Gastroesophageal sphincter (tissue), 4 donors: Measurements from ENCODE around the gene MSMO1. TPM values are rescaled to one million over a fixed set of nuclear protein-coding genes. Genes with fewer than 3 reads are reported as not detected.

Source experiments
- ATAC-seq: fragments of 150-250 bp; one replicate; pipeline ENCODE4 v1.9.1; 2016; ENCODE audit warnings: mild to moderate bottlenecking, moderate library complexity
- H3K27ac ChIP-seq, 4 donors: fragments of 200-600 bp; sonication (generic) in 3 of 4; 1 replicate in 3 of 4; 2 replicates in 1 of 4; pipeline ENCODE4 v1.5.1; 2016 to 2019
- H3K27me3 ChIP-seq: fragments of 200-600 bp; sonication (generic); one replicate; pipeline ENCODE4 v1.5.1; 2019
- H3K36me3 ChIP-seq, 2 donors: fragments of 200-600 bp; sonication (generic); one replicate each; pipeline ENCODE4 v1.5.1; 2019; ENCODE audit warnings: control low read depth in 1 of 2
- H3K4me1 ChIP-seq, 3 donors: fragments of 200-600 bp; sonication (generic); 1 replicate in 2 of 3; 2 replicates in 1 of 3; pipeline ENCODE4 v1.5.1; 2016 to 2019; ENCODE audit warnings: control low read depth in 2 of 3
- H3K4me3 ChIP-seq, 2 donors: fragments of 200-600 bp; sonication (generic); one replicate each; pipeline ENCODE4 v1.5.1; 2019; ENCODE audit warnings: mild to moderate bottlenecking in 1 of 2, moderate library complexity in 1 of 2
- H3K9me3 ChIP-seq, 3 donors: fragments of 200-600 bp; sonication (generic); one replicate each; pipeline ENCODE4 v1.5.1; 2017 to 2019; ENCODE audit warnings: control low read depth in 2 of 3
- CTCF ChIP-seq, 4 experiments: fragments of 200-600 bp in 2 of 4; fragments of 450-650 bp in 2 of 4; sonication (generic) in 1 of 4; IDR thresholded peaks; one replicate each; pipeline ENCODE4 v1.5.1; 2017 to 2019; ENCODE audit warnings: antibody characterized with exemption in 4 of 4, mild to moderate bottlenecking in 2 of 4, moderate library complexity in 2 of 4
- EP300 ChIP-seq: sonication (generic); formaldehyde crosslinking; IDR thresholded peaks from one replicate; pipeline ENCODE4 v1.6.1; 2017; ENCODE audit warnings: antibody characterized with exemption, mild to moderate bottlenecking
- POLR2A ChIP-seq, 2 donors: fragments of 450-650 bp; IDR thresholded peaks; one replicate each; pipeline ENCODE4 v1.6.1; 2017; ENCODE audit warnings: antibody characterized with exemption in 2 of 2, mild to moderate bottlenecking in 2 of 2, moderate library complexity in 1 of 2
- POLR2AphosphoS5 ChIP-seq: sonication (generic); formaldehyde crosslinking; IDR thresholded peaks from one replicate; pipeline ENCODE4 v1.6.1; 2017; ENCODE audit warnings: antibody characterized with exemption
- WGBS, 2 donors: methylation state at CpG; one replicate each; pipeline ENCODE4 v1.1.5; 2018; ENCODE audit warnings: low coverage in 1 of 2; 5-methylcytosine and 5-hydroxymethylcytosine counted together
- total RNA-seq, 4 donors: library from RNA; depleted of rRNA; stranded (reverse); fragments of >200 nt; gene quantifications; one replicate each; pipeline ENCODE4 v1.1.0, GENCODE V29; 2016

MSMO1 gene
- total RNA-seq, 4 donors from 2014 or later, result 10.4 to 34.7 (median 13.9) TPM

GRCh38 chr4:165368567-165368966 lies 41.1 kb downstream of the MSMO1 start:
- no peak for ATAC-seq
- WGBS, 2 donors, result 67 to 75% methylated on average over 1 of the region's 1 CpG
- Histone ChIP-seq H3K4me1 (no peaks in the 10 kb centered on the region), H3K4me3 (no peak overlapping the region), H3K36me3 (no peaks in the 10 kb centered on the region), H3K27me3 (no peaks in the 10 kb centered on the region), H3K27ac (no peak overlapping the region), H3K9me3 (no peaks in the 10 kb centered on the region)
- no peak for TF ChIP-seq POLR2AphosphoS5

GRCh38 chr4:165369522-165369921 lies 42.1 kb downstream of the MSMO1 start:
- WGBS, 2 donors, result 66 to 72% methylated on average over 3 to 5 of the region's 5 CpGs
- no peak for ATAC-seq
- no peak overlapping the region for H3K4me3 ChIP-seq
- H3K4me1 ChIP-seq, result no peaks in the 10 kb centered on the region
- H3K9me3 ChIP-seq, result peaks cover 0 to 5% (median 0%) of the 10 kb centered on the region in 3 donors
- no peak overlapping the region for H3K27ac ChIP-seq
- no peaks in the 10 kb centered on the region for H3K36me3 ChIP-seq
- TF ChIP-seq EP300, result no peak
- H3K27me3 ChIP-seq, result no peaks in the 10 kb centered on the region

- no peak for ATAC-seq
- H3K4me3 ChIP-seq, result no peak overlapping the region
- no peaks in the 10 kb centered on the region for H3K27me3 ChIP-seq
- no peaks in the 10 kb centered on the region for H3K36me3 ChIP-seq
- no peak overlapping the region for H3K27ac ChIP-seq
- TF ChIP-seq CTCF (IDR thresholded peaks at IDR 0.05) (no peak), POLR2A (IDR thresholded peaks at IDR 0.05) (no peak), POLR2AphosphoS5 (no peak), EP300 (no peak)
- no peaks in the 10 kb centered on the region for H3K4me1 ChIP-seq
- WGBS, 2 donors, result 88 to 90% methylated on average over 1 of the region's 1 CpG
- H3K9me3 ChIP-seq, result peaks cover 0 to 12% (median 0%) of the 10 kb centered on the region in 3 donors
Measured at GRCh38 chr4:165370530-165370929, 43.1 kb downstream of the MSMO1 start.

- Histone ChIP-seq H3K4me1 (peaks cover 0 to 14% (median 0%) of the 10 kb centered on the region in 3 donors), H3K27ac (no peak overlapping the region), H3K36me3 (no peaks in the 10 kb centered on the region), H3K4me3 (no peak overlapping the region), H3K27me3 (no peaks in the 10 kb centered on the region), H3K9me3 (peaks cover 0 to 12% (median 0%) of the 10 kb centered on the region in 3 donors)
- ATAC-seq, result no peak
- TF ChIP-seq POLR2A (IDR thresholded peaks at IDR 0.05) (no peak), CTCF (IDR thresholded peaks at IDR 0.05) (no peak), EP300 (no peak), POLR2AphosphoS5 (no peak)
- 59% methylated on average over 2 of the region's 2 CpGs; no CpG with 5 or more reads in 1 of the 2 donors for WGBS, 2 donors
Measured at GRCh38 chr4:165375465-165375864, 48.0 kb downstream of the MSMO1 start.

GRCh38 chr4:165378398-165378744 lies 50.9 kb downstream of the MSMO1 start:
- 11 to 27% methylated on average over 1 of the region's 1 CpG for WGBS, 2 donors
- H3K9me3 ChIP-seq, result peaks cover 0 to 12% (median 0%) of the 10 kb centered on the region in 3 donors
- TF ChIP-seq POLR2AphosphoS5, result no peak
- no peak for TF ChIP-seq CTCF (IDR thresholded peaks at IDR 0.05)
- TF ChIP-seq EP300, result no peak
- TF ChIP-seq POLR2A (IDR thresholded peaks at IDR 0.05), result no peak
- peak overlapping the region; percentile 50 to 82 for H3K4me3 ChIP-seq
- ATAC-seq, result no peak
- H3K27ac ChIP-seq, result peak overlapping the region; percentile 55 to 91 (median 85)
- H3K27me3 ChIP-seq, result no peaks in the 10 kb centered on the region
- H3K4me1 ChIP-seq, result peaks cover 0 to 35% (median 0%) of the 10 kb centered on the region in 3 donors
- no peaks in the 10 kb centered on the region for H3K36me3 ChIP-seq

- TF ChIP-seq EP300 (no peak), POLR2AphosphoS5 (peak; percentile 96), POLR2A (IDR thresholded peaks at IDR 0.05) (peak; percentile 83 to 85), CTCF (IDR thresholded peaks at IDR 0.05) (peak; percentile 47 to 85 (median 62))
- Histone ChIP-seq H3K27me3 (no peaks in the 10 kb centered on the region), H3K4me1 (peaks cover 0 to 42% (median 0%) of the 10 kb centered on the region in 3 donors), H3K4me3 (peak within 1 kb of the TSS; percentile 50 to 82), H3K27ac (peak within 1 kb of the TSS; percentile 55 to 91 (median 85)), H3K36me3 (no peaks in the 10 kb centered on the region), H3K9me3 (peaks cover 0 to 12% (median 0%) of the 10 kb centered on the region in 3 donors)
- 0% methylated on average over 4 of the region's 82 CpGs for WGBS, 2 donors
- peak; percentile 96 for ATAC-seq
Measured at GRCh38 chr4:165378745-165379677, 51.5 kb downstream of the MSMO1 start, which contains the start of gene CPE. CPE (plus strand) TSS chr4:165379008; CDS start chr4:165379222, 214 bp downstream.
